Choroid plexus epithelial cell (primary cell): ENCODE data around the gene ADNP2.
A peak's percentile ranks its signal among the peaks of the same experiment; 100 is the strongest.

ENCODE experiments used
- DNase-seq: peaks from one replicate; pipeline ENCODE4 v3.0.0-alpha.2; 2010; ENCODE audit warnings: low read depth
- H3K4me3 ChIP-seq: 2 replicates; pipeline ENCODE4 v1.5.1; 2011; ENCODE audit warnings: low read depth, mild to moderate bottlenecking, control low read depth, low read length, moderate library complexity
- TF ChIP-seq, protein P1 (sequence below): conservative IDR thresholded peaks from 2 replicates; pipeline ENCODE4 v1.5.1; 2011; ENCODE audit warnings: low read depth, mild to moderate bottlenecking, control low read depth, inconsistent platforms, low read length, moderate library complexity

The ADNP2 gene

GRCh38 chr18:80180778-80181564, 71.9 kb downstream of the ADNP2 start:
- TF ChIP-seq, protein P1, sequence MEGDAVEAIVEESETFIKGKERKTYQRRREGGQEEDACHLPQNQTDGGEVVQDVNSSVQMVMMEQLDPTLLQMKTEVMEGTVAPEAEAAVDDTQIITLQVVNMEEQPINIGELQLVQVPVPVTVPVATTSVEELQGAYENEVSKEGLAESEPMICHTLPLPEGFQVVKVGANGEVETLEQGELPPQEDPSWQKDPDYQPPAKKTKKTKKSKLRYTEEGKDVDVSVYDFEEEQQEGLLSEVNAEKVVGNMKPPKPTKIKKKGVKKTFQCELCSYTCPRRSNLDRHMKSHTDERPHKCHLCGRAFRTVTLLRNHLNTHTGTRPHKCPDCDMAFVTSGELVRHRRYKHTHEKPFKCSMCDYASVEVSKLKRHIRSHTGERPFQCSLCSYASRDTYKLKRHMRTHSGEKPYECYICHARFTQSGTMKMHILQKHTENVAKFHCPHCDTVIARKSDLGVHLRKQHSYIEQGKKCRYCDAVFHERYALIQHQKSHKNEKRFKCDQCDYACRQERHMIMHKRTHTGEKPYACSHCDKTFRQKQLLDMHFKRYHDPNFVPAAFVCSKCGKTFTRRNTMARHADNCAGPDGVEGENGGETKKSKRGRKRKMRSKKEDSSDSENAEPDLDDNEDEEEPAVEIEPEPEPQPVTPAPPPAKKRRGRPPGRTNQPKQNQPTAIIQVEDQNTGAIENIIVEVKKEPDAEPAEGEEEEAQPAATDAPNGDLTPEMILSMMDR: no peak
- no peak for DNase-seq
- no peak overlapping the region for H3K4me3 ChIP-seq

DNA sequence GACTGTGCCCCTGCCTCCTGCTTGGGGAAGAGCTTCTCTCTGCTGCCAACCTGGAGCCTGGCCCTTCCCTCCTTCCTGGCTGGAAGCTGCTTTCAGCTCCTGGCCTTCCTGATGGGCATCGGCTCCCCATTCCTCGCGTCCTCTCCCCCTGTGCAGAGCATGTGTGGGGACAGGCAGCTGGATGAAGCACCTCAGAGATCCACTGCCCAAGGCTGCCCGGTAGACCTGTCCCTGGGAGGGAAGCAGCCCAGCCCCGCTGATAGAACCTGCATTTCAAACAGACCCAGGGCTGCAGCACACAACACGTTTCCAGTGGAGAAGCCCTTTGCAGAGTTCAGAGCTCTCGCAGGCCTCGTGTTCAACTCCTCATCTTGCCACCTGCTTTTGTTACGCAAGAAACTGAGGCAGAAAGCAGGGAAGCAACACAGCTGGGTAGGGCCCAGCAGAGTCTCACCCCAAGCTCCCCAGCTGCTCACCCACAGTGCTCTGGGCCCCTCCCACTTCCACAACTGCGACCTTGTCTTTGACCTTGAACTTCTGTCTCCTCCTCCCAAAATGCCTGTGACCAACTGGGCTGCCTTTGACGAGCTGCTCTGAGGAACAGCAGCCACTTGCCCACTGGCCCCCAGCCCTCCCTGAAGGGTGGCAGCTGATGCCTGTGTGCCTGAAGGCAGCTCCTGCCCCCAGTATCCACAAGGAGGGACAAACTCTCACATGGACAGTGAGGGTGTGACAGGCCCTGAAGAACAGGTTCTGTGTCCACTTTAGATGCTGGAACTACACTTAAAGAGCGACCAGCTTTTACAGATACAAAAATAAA, 72.8 kb downstream of the ADNP2 start:
- no peak for DNase-seq
- H3K4me3 ChIP-seq: no peak overlapping the region
- TF ChIP-seq, protein P1: no peak

- DNase-seq: no peak
- no peak overlapping the region for H3K4me3 ChIP-seq
- TF ChIP-seq, protein P1: no peak
These were observed 73.8 kb downstream of the ADNP2 start for GRCh38 chr18:80182855-80183254.

GRCh38 chr18:80183273-80184050, 74.4 kb downstream of the ADNP2 start:
- TF ChIP-seq, protein P1: no peak
- no peak overlapping the region for H3K4me3 ChIP-seq
- DNase-seq: peak; percentile 49

- no peak for DNase-seq
- TF ChIP-seq, protein P1: no peak
- no peak overlapping the region for H3K4me3 ChIP-seq
These were observed 75.2 kb downstream of the ADNP2 start for GRCh38 chr18:80184243-80184772.

DNA sequence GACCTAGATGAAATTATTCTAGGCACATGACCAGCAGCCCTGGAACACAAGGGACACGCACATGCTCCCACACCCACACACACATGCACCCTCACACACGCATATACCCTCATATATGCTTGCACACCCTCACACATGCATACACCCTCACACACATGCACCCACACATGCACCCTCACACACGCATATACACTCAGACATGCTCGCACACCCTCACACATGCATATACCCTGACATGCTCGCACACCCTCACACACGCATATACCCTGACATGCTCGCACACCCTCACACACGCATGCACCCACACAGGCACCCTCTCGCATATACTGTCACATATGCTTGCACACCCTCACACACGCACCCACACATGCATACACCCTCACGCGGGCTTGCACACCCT, 76.5 kb downstream of the ADNP2 start:
- no peak for DNase-seq
- TF ChIP-seq, protein P1: no peak
- H3K4me3 ChIP-seq: no peak overlapping the region
